K562 treated with DMSO at 1 percent for 48 hours (cell line): ENCODE measurements around the gene OR8K3. TPM values are rescaled to one million over a fixed set of nuclear protein-coding genes. Genes with fewer than 3 reads are reported as not detected.

ENCODE experiments used
- total RNA-seq: library from RNA; unstranded; fragments of 300-600 nt; gene quantifications from 2 replicates; pipeline ENCODE4 v1.2.3, GENCODE V29; 2022; ENCODE audit warnings: low replicate concordance; ENCODE audit errors: extremely low read depth

The OR8K3 gene
- total RNA-seq = not detected in 2 replicates

DNA sequence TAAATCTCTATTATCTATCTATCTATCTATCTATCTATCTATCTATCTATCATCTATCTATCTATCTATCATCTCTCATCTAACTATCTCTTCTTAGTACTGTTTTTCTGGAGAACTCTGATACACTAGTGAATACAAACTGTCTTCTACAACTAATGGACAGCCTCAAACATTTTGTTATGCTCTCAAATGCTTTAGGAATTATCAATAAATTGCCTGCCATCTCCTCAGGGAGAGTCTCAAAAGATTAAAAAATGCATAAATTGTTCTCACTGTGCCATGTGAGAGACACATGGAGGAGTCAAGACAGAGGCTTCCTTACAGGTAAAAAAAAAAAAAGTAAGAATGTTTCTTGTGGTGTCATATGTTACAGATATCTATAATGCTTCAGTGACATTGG lies at the start of gene OR8K3:
Gene OR8K3 (plus strand): TSS at position 301 of the 400 bp plus-strand sequence. CDS start 3,163 bp downstream, outside the sequence.

DNA sequence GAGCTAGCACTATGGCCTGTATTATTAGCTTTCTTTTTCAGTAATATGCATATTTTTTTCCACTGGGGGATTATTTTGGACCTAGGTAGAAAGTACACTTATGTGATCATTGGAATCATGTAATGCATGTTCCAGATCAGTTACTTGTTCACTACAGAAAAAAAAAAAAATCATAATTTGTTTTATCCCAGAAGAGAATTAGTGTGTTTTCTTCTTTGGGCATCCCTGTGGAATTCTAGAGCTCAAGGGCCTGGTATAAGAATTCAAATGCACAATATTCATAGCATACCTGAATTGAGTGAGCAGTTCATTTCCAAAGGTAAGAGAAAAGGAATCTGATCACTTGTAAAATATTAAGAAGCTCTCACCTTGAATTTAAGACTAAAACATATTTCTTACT lies 41.1 kb upstream of the OR8K3 start, which contains the start of gene OR5T1:
Gene OR5T1 (plus strand): TSS at position 301 of the 400 bp plus-strand sequence. CDS start 1,485 bp downstream, outside the sequence.

DNA sequence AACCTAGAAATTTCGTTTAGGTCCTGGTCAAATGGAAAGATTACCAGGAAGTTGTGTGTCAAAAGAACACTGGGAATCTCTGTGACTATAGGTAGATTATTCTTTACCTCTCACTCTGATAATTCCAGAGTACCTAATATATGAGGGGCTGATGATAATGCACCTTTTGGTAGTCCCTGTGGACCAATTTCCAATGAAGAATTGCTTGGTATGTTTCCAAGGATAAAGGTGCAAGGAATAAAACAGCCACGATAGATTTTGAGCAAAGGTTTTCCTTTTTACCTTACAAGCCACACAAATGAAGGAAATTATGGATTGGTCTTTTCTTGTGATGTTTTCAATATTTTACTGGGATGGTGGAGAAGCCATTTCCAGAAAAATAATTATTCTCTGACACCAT lies 22.8 kb upstream of the OR8K3 start, which contains the start of gene OR8H1:
Gene OR8H1 (minus strand): TSS at position 101 of the 400 bp plus-strand sequence. CDS start 1,192 bp downstream, outside the sequence.

DNA sequence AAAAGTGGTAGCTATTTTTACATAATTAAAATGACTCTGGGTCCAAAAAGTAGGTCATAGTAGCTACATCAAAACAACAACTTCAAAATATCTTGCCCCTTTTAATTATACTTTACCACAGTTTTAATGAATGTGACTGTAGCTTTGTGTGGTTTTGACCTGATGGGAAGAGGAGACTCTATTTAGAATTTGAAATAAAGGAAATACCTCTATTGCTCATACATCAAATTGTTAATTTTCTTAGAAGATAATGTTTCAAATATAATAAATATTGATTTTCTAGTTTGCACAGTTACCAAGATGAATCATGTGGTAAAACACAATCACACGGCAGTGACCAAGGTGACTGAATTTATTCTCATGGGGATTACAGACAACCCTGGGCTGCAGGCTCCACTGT lies 30.8 kb downstream of the OR8K3 start, which contains the start of gene OR8K1:
Gene OR8K1 (plus strand): TSS at position 301 of the 400 bp plus-strand sequence. CDS start 0 bp downstream, at position 301.

DNA sequence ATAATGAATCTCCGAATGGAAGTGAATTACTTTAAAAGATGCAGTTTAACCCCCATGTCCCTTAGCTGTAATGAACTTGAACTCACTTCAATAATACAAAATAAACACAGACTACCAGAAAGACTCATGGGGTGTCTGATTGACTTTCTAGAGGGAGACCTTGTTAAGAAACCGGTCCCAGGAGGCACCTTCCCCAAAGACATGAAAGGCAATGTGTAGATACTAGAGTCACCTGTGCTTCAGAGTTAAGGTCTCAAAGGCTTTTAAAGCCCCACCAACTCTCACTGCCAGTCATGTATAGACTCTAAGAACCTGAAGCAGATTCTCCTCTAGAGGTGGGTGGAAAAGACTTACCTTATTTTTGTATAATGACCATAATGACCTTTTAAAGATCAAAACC lies 39.0 kb downstream of the OR8K3 start, which contains the start of gene OR8J1:
Gene OR8J1 (plus strand): TSS at position 301 of the 400 bp plus-strand sequence. CDS start 5,956 bp downstream, outside the sequence.

Other genes starting within 250 kb of the OR8K3 start
- not detected in 2 replicates for gene OR8I2, start 221.8 kb upstream of the OR8K3 start, total RNA-seq
- gene OR8H2, start 211.5 kb upstream of the OR8K3 start, total RNA-seq = not detected in 2 replicates
- gene OR8H3, start 192.8 kb upstream of the OR8K3 start, total RNA-seq = not detected in 2 replicates
- not detected in 2 replicates for gene OR8J3, start 174.9 kb upstream of the OR8K3 start, total RNA-seq
- gene OR8K5, start 154.8 kb upstream of the OR8K3 start, total RNA-seq = not detected in 2 replicates
- gene OR5J2, start 138.5 kb upstream of the OR8K3 start, total RNA-seq = not detected in 2 replicates
- not detected in 2 replicates for gene OR5T2, start 80.9 kb upstream of the OR8K3 start, total RNA-seq
- not detected in 2 replicates for gene OR5T3, start 62.9 kb upstream of the OR8K3 start, total RNA-seq
- not detected in 2 replicates for gene OR5T1, start 41.0 kb upstream of the OR8K3 start, total RNA-seq
- gene OR8H1, start 22.9 kb upstream of the OR8K3 start, total RNA-seq = not detected in 2 replicates
- gene OR8K1, start 30.9 kb downstream of the OR8K3 start, total RNA-seq = not detected in 2 replicates
- gene OR8J1, start 39.1 kb downstream of the OR8K3 start, total RNA-seq = not detected in 2 replicates
- not detected in 2 replicates for gene OR8U1, start 60.5 kb downstream of the OR8K3 start, total RNA-seq
- gene OR5AL1, start 97.6 kb downstream of the OR8K3 start, total RNA-seq = not detected in 2 replicates
- gene OR5M3, start 158.2 kb downstream of the OR8K3 start, total RNA-seq = not detected in 2 replicates
- gene OR5M8, start 176.2 kb downstream of the OR8K3 start, total RNA-seq = not detected in 2 replicates
- gene OR5M11, start 228.1 kb downstream of the OR8K3 start, total RNA-seq = not detected in 2 replicates